Loucy (cell line): Measurements from ENCODE around the gene COL20A1.

Source experiments
- H2AFZ ChIP-seq: fragments of 200-600 bp; sonication (generic); 2 replicates; pipeline ENCODE4 v1.6.0; 2016; ENCODE audit warnings: antibody characterized with exemption, mild to moderate bottlenecking, low read length, moderate library complexity
- H3F3A ChIP-seq: fragments of 200-600 bp; 2 replicates; pipeline ENCODE4 v1.6.0; 2016; ENCODE audit warnings: antibody characterized with exemption, low read depth, mild to moderate bottlenecking
- H3K27me3 ChIP-seq: fragments of 200-600 bp; sonication (generic); 2 replicates; pipeline ENCODE4 v1.6.1; 2014; ENCODE audit warnings: low read length, mild to moderate bottlenecking; ENCODE audit not compliant: insufficient read depth, poor library complexity, severe bottlenecking
- H3K36me3 ChIP-seq: fragments of 200-600 bp; sonication (generic); 2 replicates; pipeline ENCODE4 v1.6.1; 2016; ENCODE audit warnings: low read length; ENCODE audit not compliant: insufficient read depth
- H3K4me1 ChIP-seq: fragments of 200-600 bp; sonication (generic); 2 replicates; pipeline ENCODE4 v1.5.1; 2014; ENCODE audit warnings: low read length, mild to moderate bottlenecking; ENCODE audit not compliant: insufficient read depth, poor library complexity, severe bottlenecking
- H3K4me2 ChIP-seq: fragments of 200-600 bp; sonication (generic); 2 replicates; pipeline ENCODE4 v1.6.0; 2014; ENCODE audit warnings: antibody characterized with exemption, low read length, low read depth, mild to moderate bottlenecking; ENCODE audit not compliant: poor library complexity, severe bottlenecking
- H3K4me3 ChIP-seq: fragments of 200-600 bp; sonication (generic); 2 replicates; pipeline ENCODE4 v1.5.1; 2014; ENCODE audit warnings: low read length, mild to moderate bottlenecking, mixed read lengths; ENCODE audit not compliant: poor library complexity, severe bottlenecking
- H3K79me2 ChIP-seq: fragments of 200-600 bp; sonication (generic); 2 replicates; pipeline ENCODE4 v1.6.1; 2014; ENCODE audit warnings: low read length; ENCODE audit not compliant: insufficient read depth
- H3K9ac ChIP-seq: fragments of 200-600 bp; sonication (generic); 2 replicates; pipeline ENCODE4 v1.6.0; 2014; ENCODE audit warnings: mild to moderate bottlenecking, low read depth, low read length, moderate library complexity; ENCODE audit not compliant: poor library complexity, severe bottlenecking
- H3K9me2 ChIP-seq: fragments of 200-600 bp; sonication (generic); replicated peaks from 2 replicates; pipeline ENCODE4 v1.6.1; 2016; ENCODE audit warnings: low read depth, low read length, mixed read lengths
- H3K9me3 ChIP-seq: fragments of 200-600 bp; sonication (generic); 2 replicates; pipeline ENCODE4 v1.6.1; 2014; ENCODE audit warnings: mild to moderate bottlenecking, antibody characterized with exemption, low read length, low read depth; ENCODE audit not compliant: insufficient read depth
- H4K20me1 ChIP-seq: fragments of 200-600 bp; sonication (generic); 2 replicates; pipeline ENCODE4 v1.6.0; 2014; ENCODE audit warnings: antibody characterized with exemption, low read length, mild to moderate bottlenecking; ENCODE audit not compliant: insufficient read depth, poor library complexity, severe bottlenecking
- EZH2phosphoT487 ChIP-seq: fragments of 200-600 bp; IDR thresholded peaks from 2 replicates; pipeline ENCODE4 v1.6.1; 2018; ENCODE audit warnings: antibody characterized with exemption, mild to moderate bottlenecking, moderate library complexity, borderline replicate concordance
- TF ChIP-seq, protein P1 (sequence below): fragments of 200-600 bp; sonication (generic); conservative IDR thresholded peaks from 2 replicates; pipeline ENCODE4 v1.5.1; 2014; ENCODE audit warnings: mild to moderate bottlenecking, antibody characterized with exemption, low read length

Gene COL20A1

DNA sequence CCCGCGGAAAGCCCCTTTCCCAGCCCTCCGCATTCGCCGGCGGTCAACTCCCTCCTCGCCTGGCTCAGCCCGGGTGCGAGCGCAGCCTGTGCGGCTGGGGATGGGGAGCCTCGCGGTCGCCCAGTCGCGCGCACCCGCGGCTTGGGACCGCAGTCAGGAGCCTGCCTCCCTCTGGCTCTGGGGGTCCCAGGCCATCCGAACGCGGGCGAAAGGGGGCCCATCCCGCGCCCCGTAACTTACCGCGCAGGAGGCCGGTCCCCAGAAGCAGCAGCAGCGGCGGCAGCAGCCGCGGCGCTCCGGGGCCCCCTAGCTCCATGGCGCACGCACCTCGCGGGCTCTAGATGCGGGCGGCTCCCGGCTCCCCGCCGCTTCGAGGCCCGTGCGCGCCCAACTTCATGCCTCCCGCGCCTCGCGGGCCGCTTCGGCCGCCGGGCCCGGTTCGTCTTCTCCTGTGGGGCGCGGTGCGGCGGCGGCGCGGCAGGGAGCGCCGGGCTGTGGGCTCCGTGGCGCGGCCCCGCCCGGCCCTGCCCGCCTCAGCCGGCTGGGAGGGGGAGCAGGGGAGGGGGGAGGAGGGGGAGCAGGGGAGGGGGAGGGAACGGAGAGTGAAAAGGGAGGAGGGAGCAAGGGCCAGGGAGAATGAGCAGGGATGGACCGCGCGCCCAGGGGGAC is 68.0 kb downstream of the COL20A1 start, which contains the start of gene CHRNA4:
TSS of gene CHRNA4 (minus strand) at position 500 of the 669 bp plus-strand sequence. CDS start at position 316, 184 bp downstream.
- Histone ChIP-seq H3K9me2 (no peaks in the 10 kb centered on the region), H3K4me2 (no peak within 1 kb of the TSS), H3K36me3 (no peaks in the 10 kb centered on the region), H3K4me1 (no peaks in the 10 kb centered on the region), H2AFZ (no peak within 1 kb of the TSS), H3K4me3 (no peak within 1 kb of the TSS), H3K27me3 (no peaks in the 10 kb centered on the region), H3K9ac (no peak within 1 kb of the TSS), H4K20me1 (no peaks in the 10 kb centered on the region), H3F3A (no peaks in the 10 kb centered on the region), H3K79me2 (no peaks in the 10 kb centered on the region), H3K9me3 (no peaks in the 10 kb centered on the region; the same call in 1 of the 2 replicates)
- TF ChIP-seq EZH2phosphoT487 = no peak
- TF ChIP-seq, protein P1, sequence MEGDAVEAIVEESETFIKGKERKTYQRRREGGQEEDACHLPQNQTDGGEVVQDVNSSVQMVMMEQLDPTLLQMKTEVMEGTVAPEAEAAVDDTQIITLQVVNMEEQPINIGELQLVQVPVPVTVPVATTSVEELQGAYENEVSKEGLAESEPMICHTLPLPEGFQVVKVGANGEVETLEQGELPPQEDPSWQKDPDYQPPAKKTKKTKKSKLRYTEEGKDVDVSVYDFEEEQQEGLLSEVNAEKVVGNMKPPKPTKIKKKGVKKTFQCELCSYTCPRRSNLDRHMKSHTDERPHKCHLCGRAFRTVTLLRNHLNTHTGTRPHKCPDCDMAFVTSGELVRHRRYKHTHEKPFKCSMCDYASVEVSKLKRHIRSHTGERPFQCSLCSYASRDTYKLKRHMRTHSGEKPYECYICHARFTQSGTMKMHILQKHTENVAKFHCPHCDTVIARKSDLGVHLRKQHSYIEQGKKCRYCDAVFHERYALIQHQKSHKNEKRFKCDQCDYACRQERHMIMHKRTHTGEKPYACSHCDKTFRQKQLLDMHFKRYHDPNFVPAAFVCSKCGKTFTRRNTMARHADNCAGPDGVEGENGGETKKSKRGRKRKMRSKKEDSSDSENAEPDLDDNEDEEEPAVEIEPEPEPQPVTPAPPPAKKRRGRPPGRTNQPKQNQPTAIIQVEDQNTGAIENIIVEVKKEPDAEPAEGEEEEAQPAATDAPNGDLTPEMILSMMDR = no peak

DNA sequence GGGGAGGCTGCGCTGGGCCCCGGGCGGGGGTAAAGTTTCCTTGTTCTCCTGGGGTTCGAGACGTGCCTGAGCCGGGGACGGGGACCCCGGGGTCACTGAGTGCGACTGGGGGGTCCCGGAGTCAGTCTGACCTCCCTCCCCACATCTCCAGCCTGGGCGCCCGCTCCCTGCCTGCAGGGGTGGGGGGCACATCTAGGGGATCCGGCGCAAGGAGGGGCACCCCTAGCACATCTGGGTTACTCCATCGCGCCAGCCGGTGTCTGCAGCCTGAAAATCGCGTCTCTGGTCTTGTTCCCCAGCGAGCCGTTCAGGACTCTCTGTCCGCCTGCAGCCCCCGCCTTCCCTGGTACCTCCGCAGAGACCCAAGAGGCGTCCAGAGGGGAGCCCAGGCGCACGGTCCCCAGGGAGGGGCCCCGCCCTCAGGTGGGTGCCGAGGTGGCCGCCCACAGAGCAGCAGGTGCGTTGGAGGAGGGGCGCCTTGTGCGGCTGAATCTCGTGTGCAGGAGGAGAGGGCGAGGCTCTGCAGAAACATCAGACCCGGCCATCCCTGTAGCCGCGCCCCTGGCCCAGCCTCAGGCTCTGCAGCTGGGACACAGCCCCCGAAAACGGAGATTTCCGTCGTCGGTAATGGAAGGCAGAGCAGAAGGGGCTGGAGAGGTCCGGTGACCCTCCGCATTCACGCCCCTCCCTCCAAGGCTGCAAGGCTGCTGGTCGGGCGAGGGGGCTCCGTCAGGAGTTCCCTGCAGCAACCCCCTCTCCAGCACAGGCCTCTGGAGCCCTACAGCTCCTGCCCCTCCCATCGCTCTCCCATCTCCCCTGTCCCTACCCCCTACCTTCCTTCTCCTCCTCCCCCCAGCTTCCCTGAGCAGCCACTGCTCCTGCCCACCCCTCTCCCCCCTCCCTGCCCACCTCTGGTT is 68.8 kb downstream of the COL20A1 start:
- Histone ChIP-seq H3K36me3 (no peaks in the 10 kb centered on the region), H3K27me3 (no peaks in the 10 kb centered on the region), H3F3A (no peaks in the 10 kb centered on the region), H3K4me3 (no peak overlapping the region), H2AFZ (no peak overlapping the region), H3K79me2 (no peaks in the 10 kb centered on the region), H3K9me3 (no peaks in the 10 kb centered on the region; the same call in 1 of the 2 replicates), H3K4me1 (no peaks in the 10 kb centered on the region), H3K9ac (no peak overlapping the region), H3K4me2 (no peak overlapping the region), H3K9me2 (no peaks in the 10 kb centered on the region), H4K20me1 (no peaks in the 10 kb centered on the region)
- no peak for TF ChIP-seq EZH2phosphoT487
- TF ChIP-seq, protein P1 = no peak

DNA sequence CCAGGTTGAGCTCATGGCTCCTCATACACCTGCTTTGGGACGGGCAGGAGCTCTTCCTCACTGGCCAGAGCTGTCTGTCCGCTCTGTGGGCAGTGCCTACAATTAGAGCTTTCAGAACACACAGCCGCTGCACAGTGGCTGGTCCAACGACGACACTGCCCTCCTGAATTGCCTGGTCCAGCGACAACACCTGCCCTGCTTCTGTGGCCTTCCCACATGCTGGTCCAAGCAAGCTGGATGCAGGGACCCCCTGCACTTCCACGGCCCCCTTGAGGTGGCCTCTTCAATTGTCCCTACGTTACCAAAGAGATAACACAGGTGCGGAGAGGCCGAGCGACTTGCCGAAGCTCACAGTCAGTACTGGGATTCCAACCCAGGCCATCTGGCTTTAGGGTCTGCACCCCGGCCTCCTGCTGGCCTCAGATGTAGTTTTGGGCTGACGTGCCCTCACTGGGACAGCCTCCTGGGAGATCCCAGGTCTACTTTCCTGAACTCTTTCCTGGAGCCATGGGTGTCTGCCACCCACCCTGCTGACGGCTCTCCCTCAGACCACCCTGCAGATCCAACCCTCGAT is 69.5 kb downstream of the COL20A1 start:
- no peaks in the 10 kb centered on the region for H3K9me3 ChIP-seq
- TF ChIP-seq EZH2phosphoT487 = no peak
- TF ChIP-seq, protein P1 = no peak
- no peaks in the 10 kb centered on the region for H3K4me1 ChIP-seq
- no peak overlapping the region for H3K4me3 ChIP-seq
- H2AFZ ChIP-seq = no peak overlapping the region
- H3K9ac ChIP-seq = no peak overlapping the region
- no peaks in the 10 kb centered on the region for H3K79me2 ChIP-seq
- H4K20me1 ChIP-seq = no peaks in the 10 kb centered on the region
- H3K27me3 ChIP-seq = no peaks in the 10 kb centered on the region
- H3K36me3 ChIP-seq = no peaks in the 10 kb centered on the region
- no peaks in the 10 kb centered on the region for H3K9me2 ChIP-seq
- no peaks in the 10 kb centered on the region for H3F3A ChIP-seq
- no peak overlapping the region for H3K4me2 ChIP-seq
